Type B pancreatic cell (in vitro differentiated cells): Measurements from ENCODE around the gene PIWIL1. TPM values are rescaled to one million over a fixed set of nuclear protein-coding genes. Genes with fewer than 3 reads are reported as not detected.

Experiments
- DNase-seq: peaks from one replicate; pipeline ENCODE4 v3.0.0; 2021; ENCODE audit warnings: mixed read lengths; ENCODE audit not compliant: unreplicated experiment; ENCODE audit errors: extremely low spot score
- H3K27ac Mint-ChIP-seq: 2 replicates; pipeline ENCODE4 v1.8.0; 2021; ENCODE audit warnings: mild to moderate bottlenecking, mixed read lengths
- H3K27me3 Mint-ChIP-seq: 2 replicates; pipeline ENCODE4 v1.8.0; 2021; ENCODE audit warnings: mixed read lengths
- H3K36me3 Mint-ChIP-seq: 2 replicates; pipeline ENCODE4 v1.8.0; 2021; ENCODE audit warnings: mixed read lengths
- H3K4me1 Mint-ChIP-seq: one replicate; pipeline ENCODE4 v1.8.0; 2021; ENCODE audit warnings: mixed read lengths; ENCODE audit not compliant: unreplicated experiment
- H3K4me3 Mint-ChIP-seq: 2 replicates; pipeline ENCODE4 v1.8.0; 2021; ENCODE audit warnings: mild to moderate bottlenecking, mixed read lengths
- H3K9me3 Mint-ChIP-seq: 2 replicates; pipeline ENCODE4 v1.8.0; 2021; ENCODE audit warnings: mixed read lengths
- CTCF ChIP-seq: fragments of 200-600 bp; sonication (generic); conservative IDR thresholded peaks from 2 replicates; pipeline ENCODE4 v1.5.0; 2021; ENCODE audit warnings: antibody characterized with exemption, mild to moderate bottlenecking
- long read RNA-seq: library from polyadenylated mRNA; unstranded; transcript quantifications from one replicate; pipeline ENCODE4 v2.0.0, GENCODE V29; 2020
- total RNA-seq: library from RNA; stranded (reverse); gene quantifications from 2 replicates; pipeline ENCODE4 v1.2.1, GENCODE V29; 2021; ENCODE audit warnings: low replicate concordance

PIWIL1 gene
- not detected in 2 replicates for total RNA-seq
- long read RNA-seq = 0 reads

GRCh38 chr12:130337488-130338303, at the start of gene PIWIL1:
Gene PIWIL1 (plus strand): TSS chr12:130337887. CDS start chr12:130342592, 4,705 bp downstream.
- H3K36me3 Mint-ChIP-seq = no peaks in the 10 kb centered on the region
- H3K4me1 Mint-ChIP-seq = no peaks in the 10 kb centered on the region
- H3K27me3 Mint-ChIP-seq = peaks cover 32% of the 10 kb centered on the region

GRCh38 chr12:130288206-130288605, 49.5 kb upstream of the PIWIL1 start:
- no peak for DNase-seq
- Mint-ChIP-seq H3K4me3 (no peak overlapping the region), H3K27ac (no peak overlapping the region), H3K27me3 (peaks cover 18% of the 10 kb centered on the region), H3K4me1 (peaks cover 17% of the 10 kb centered on the region), H3K36me3 (peaks cover 4% of the 10 kb centered on the region), H3K9me3 (peaks cover 14% of the 10 kb centered on the region)
- TF ChIP-seq CTCF = no peak

More at GRCh38 chr12:130337488-130338303, at the start of gene PIWIL1:
- no peak for DNase-seq
- no peak for TF ChIP-seq CTCF
- Mint-ChIP-seq H3K9me3 (no peaks in the 10 kb centered on the region), H3K27ac (no peak within 1 kb of the TSS), H3K4me3 (no peak within 1 kb of the TSS)

GRCh38 chr12:130288691-130289090, 49.0 kb upstream of the PIWIL1 start:
- H3K36me3 Mint-ChIP-seq = peaks cover 4% of the 10 kb centered on the region
- TF ChIP-seq CTCF = no peak
- peaks cover 18% of the 10 kb centered on the region for H3K27me3 Mint-ChIP-seq
- no peak overlapping the region for H3K27ac Mint-ChIP-seq
- DNase-seq = no peak
- peaks cover 14% of the 10 kb centered on the region for H3K9me3 Mint-ChIP-seq
- H3K4me1 Mint-ChIP-seq = peaks cover 17% of the 10 kb centered on the region
- H3K4me3 Mint-ChIP-seq = no peak overlapping the region

GRCh38 chr12:130290114-130290513, 47.6 kb upstream of the PIWIL1 start:
- H3K27ac Mint-ChIP-seq = no peak overlapping the region
- no peak overlapping the region for H3K4me3 Mint-ChIP-seq
- peaks cover 12% of the 10 kb centered on the region for H3K27me3 Mint-ChIP-seq
- peaks cover 9% of the 10 kb centered on the region for H3K9me3 Mint-ChIP-seq
- peaks cover 4% of the 10 kb centered on the region for H3K36me3 Mint-ChIP-seq
- peaks cover 17% of the 10 kb centered on the region for H3K4me1 Mint-ChIP-seq
- no peak for TF ChIP-seq CTCF
- DNase-seq = no peak

GRCh38 chr12:130298322-130299021, 39.2 kb upstream of the PIWIL1 start:
- Mint-ChIP-seq H3K27ac (no peak overlapping the region), H3K27me3 (peaks cover 51% of the 10 kb centered on the region), H3K4me3 (no peak overlapping the region), H3K36me3 (no peaks in the 10 kb centered on the region), H3K4me1 (no peaks in the 10 kb centered on the region), H3K9me3 (peaks cover 9% of the 10 kb centered on the region)
- DNase-seq = no peak
- no peak for TF ChIP-seq CTCF
